ENCODE measurements around the gene PLEKHG4. TPM values are rescaled to one million over a fixed set of nuclear protein-coding genes. Genes with fewer than 3 reads are reported as not detected.

Gene PLEKHG4
- total RNA-seq, 2 experiments from 2014 or later, result 13.1 to 14.0 TPM

DNA sequence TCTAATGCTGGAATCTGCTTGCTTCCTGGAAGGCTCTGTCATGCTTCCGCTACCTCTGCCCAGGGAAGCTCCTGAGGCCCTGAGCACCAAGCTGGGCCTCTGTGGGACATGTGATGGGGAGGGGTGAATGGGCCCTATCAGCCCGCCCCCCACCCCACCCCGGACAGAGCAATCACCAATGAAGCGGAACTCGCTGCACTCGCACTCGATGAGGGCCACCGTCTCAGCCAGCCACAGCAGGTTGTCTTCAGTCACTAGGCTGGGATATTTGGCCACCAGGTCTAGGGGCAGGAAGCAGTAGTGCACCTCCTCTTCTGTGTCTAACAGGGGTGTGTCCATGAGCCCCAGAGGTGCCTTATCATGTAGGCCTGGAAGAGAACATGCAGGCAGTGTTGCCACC is 23.6 kb downstream of the PLEKHG4 start:
- ChIA-PET POLR2A (no interaction called here), CTCF (no interaction called here)
- Mint-ChIP-seq H3K9me3 (no peaks in the 10 kb centered on the region), H3K36me3 (ENCODE audit: low read depth) (no peaks in the 10 kb centered on the region), H3K27ac (no peak overlapping the region), H3K27me3 (peaks cover 4% of the 10 kb centered on the region), H3K4me3 (no peak overlapping the region), H3K4me1 (ENCODE audit: low read depth) (no peaks in the 10 kb centered on the region)
- Histone ChIP-seq H3K27ac (ENCODE audit: low read depth in 1 of 2, low read length in 2 of 2) (no peak overlapping the region), H3K4me1 (ENCODE audit: insufficient read depth, low read length) (no peaks in the 10 kb centered on the region), H3K27me3 (ENCODE audit: control insufficient read depth in 1 of 2, insufficient read depth in 2 of 2, low read length in 2 of 2) (peaks cover 0 to 5% of the 10 kb centered on the region in 2 experiments), H3K4me3 (ENCODE audit: low read length) (no peak overlapping the region), H3K9me3 (ENCODE audit: control insufficient read depth in 1 of 2, insufficient read depth in 1 of 2, low read length in 2 of 2) (no peaks in the 10 kb centered on the region), H3K36me3 (ENCODE audit: insufficient read depth, low read length) (no peaks in the 10 kb centered on the region)
- ATAC-seq (ENCODE audit: poor library complexity) (no peak), DNase-seq (no peak)
- TF ChIP-seq, protein P1, sequence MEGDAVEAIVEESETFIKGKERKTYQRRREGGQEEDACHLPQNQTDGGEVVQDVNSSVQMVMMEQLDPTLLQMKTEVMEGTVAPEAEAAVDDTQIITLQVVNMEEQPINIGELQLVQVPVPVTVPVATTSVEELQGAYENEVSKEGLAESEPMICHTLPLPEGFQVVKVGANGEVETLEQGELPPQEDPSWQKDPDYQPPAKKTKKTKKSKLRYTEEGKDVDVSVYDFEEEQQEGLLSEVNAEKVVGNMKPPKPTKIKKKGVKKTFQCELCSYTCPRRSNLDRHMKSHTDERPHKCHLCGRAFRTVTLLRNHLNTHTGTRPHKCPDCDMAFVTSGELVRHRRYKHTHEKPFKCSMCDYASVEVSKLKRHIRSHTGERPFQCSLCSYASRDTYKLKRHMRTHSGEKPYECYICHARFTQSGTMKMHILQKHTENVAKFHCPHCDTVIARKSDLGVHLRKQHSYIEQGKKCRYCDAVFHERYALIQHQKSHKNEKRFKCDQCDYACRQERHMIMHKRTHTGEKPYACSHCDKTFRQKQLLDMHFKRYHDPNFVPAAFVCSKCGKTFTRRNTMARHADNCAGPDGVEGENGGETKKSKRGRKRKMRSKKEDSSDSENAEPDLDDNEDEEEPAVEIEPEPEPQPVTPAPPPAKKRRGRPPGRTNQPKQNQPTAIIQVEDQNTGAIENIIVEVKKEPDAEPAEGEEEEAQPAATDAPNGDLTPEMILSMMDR (IDR thresholded peaks at IDR 0.05), result no peak
- intact Hi-C loops (cut with DNase I, micrococcal nuclease), result no loop called here

DNA sequence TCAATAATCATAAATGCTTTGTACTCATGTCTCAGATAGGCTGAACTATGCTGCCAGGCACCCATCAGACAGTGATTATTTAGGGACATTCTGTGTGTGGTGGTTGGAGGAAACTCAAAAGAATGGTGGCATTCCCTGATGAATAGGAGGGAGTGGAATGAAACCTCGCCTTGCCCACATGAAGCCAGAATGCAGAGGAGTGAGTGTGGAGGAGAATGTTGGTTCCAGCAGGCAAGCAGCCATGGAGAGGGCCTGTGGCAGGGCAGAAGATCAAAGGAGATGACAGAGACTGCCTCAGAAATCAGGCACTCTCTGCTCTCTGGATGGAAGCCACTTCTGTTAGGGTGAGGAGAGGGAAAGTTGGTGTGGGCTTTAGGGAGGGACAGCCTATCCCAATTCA is 24.7 kb downstream of the PLEKHG4 start:
- Mint-ChIP-seq H3K4me1 (ENCODE audit: low read depth) (no peaks in the 10 kb centered on the region), H3K36me3 (ENCODE audit: low read depth) (no peaks in the 10 kb centered on the region), H3K27ac (no peak overlapping the region), H3K27me3 (peaks cover 4% of the 10 kb centered on the region), H3K9me3 (no peaks in the 10 kb centered on the region), H3K4me3 (no peak overlapping the region)
- TF ChIP-seq, protein P1 (IDR thresholded peaks at IDR 0.05), result no peak
- H3K4me1 ChIP-seq (ENCODE audit: insufficient read depth, low read length), result no peaks in the 10 kb centered on the region
- CTCF ChIA-PET, result no interaction called here
- POLR2A ChIA-PET, result no interaction called here
- intact Hi-C loops (cut with DNase I, micrococcal nuclease), result no loop called here
- DNase-seq, result no peak
- H3K27ac ChIP-seq (ENCODE audit: low read depth in 1 of 2, low read length in 2 of 2), result no peak overlapping the region
- H3K9me3 ChIP-seq (ENCODE audit: control insufficient read depth in 1 of 2, insufficient read depth in 1 of 2, low read length in 2 of 2), result no peaks in the 10 kb centered on the region
- H3K4me3 ChIP-seq (ENCODE audit: low read length), result no peak overlapping the region
- H3K27me3 ChIP-seq (ENCODE audit: control insufficient read depth in 1 of 2, insufficient read depth in 2 of 2, low read length in 2 of 2), result peaks cover 0 to 5% of the 10 kb centered on the region in 2 experiments
- no peak for ATAC-seq (ENCODE audit: poor library complexity)
- no peaks in the 10 kb centered on the region for H3K36me3 ChIP-seq (ENCODE audit: insufficient read depth, low read length)

DNA sequence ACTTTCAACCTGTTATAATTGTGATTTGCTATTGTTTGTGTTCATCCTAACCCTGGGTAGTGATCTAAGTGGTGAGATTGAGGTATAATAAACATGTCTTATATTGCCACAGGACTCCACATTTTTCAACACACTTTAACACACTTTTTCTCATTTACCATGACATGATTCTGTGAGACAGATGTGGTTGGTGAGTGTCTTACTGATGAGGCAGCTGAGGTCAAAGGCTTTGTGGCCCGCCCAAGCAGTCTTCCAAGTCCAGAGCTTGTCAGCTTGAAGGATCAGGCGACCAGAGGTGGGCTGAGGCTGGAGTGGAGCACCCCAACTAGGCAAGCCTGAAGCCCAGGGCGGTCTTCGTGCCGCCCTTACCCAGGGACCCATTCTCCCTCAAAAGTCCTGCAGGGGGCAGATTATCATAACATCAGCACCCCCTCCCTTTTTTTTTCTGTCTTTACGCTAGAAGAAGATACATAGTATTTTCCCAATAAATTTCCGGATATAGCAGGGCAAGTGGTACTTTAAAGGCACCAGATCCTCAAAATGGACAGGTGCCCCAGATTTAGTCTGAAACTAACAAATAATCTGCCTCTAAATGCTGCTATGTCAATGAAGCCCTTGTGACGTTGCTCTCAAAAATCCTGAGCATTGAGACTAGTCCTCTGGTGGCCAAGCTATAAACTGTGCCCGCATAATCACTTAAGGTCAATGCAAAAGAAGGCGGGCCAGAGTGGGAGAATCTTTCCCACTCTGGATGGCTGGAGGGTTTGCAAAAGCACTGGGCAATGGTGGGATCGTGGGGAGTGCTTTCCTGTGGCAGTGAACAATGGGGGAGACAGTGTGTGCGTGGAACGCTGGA is 26.1 kb downstream of the PLEKHG4 start:
- H3K27me3 ChIP-seq (ENCODE audit: control insufficient read depth in 1 of 2, insufficient read depth in 2 of 2, low read length in 2 of 2), result no peaks in the 10 kb centered on the region
- intact Hi-C loops (cut with DNase I, micrococcal nuclease), result no loop called here
- H3K9me3 ChIP-seq (ENCODE audit: control insufficient read depth in 1 of 2, insufficient read depth in 1 of 2, low read length in 2 of 2), result no peaks in the 10 kb centered on the region
- Mint-ChIP-seq H3K4me3 (no peak overlapping the region), H3K36me3 (ENCODE audit: low read depth) (no peaks in the 10 kb centered on the region), H3K4me1 (ENCODE audit: low read depth) (no peaks in the 10 kb centered on the region), H3K27ac (no peak overlapping the region), H3K9me3 (no peaks in the 10 kb centered on the region), H3K27me3 (peaks cover 4% of the 10 kb centered on the region)
- no peaks in the 10 kb centered on the region for H3K4me1 ChIP-seq (ENCODE audit: insufficient read depth, low read length)
- ChIA-PET CTCF (no interaction called here), POLR2A (no interaction called here)
- TF ChIP-seq, protein P1 (IDR thresholded peaks at IDR 0.05), result no peak
- H3K27ac ChIP-seq (ENCODE audit: low read depth in 1 of 2, low read length in 2 of 2), result no peak overlapping the region
- no peaks in the 10 kb centered on the region for H3K36me3 ChIP-seq (ENCODE audit: insufficient read depth, low read length)
- H3K4me3 ChIP-seq (ENCODE audit: low read length), result no peak overlapping the region
- DNase-seq (no peak), ATAC-seq (ENCODE audit: poor library complexity) (no peak)
